D721Med (cell line): Measurements from ENCODE around the gene SULT1A1.
"Not testable (repeated sequence)": the region's sequence is repeated elsewhere in the genome, so short reads cannot be mapped to it uniquely, and the experiment has no call there.

Experiments
- DNase-seq: peaks from one replicate; pipeline ENCODE4 v3.0.0; 2011; ENCODE audit warnings: low spot score; ENCODE audit not compliant: insufficient read length
- FAIRE-seq: peaks from 2 replicates; lab custom pipeline; 2011; peaks lifted over from hg19 to GRCh38; lab: Jason Lieb, UNC
- CTCF ChIP-seq: IDR thresholded peaks from 2 replicates; pipeline ENCODE4 v1.5.1; 2012; ENCODE audit warnings: mild to moderate bottlenecking, control low read depth; ENCODE audit not compliant: insufficient read depth; ENCODE audit errors: missing control alignments

SULT1A1 gene

GRCh38 chr16:28609631-28610594, at the start of gene SULT1A1:
Gene SULT1A1, minus strand, starts transcription at chr16:28610044. Its CDS starts 1,189 bp downstream, at chr16:28608855.
- no peak for FAIRE-seq
- TF ChIP-seq CTCF = no peak
- no peak for DNase-seq

- not testable (repeated sequence) for DNase-seq, FAIRE-seq
Observed at GRCh38 chr16:28639959-28640358, 30.1 kb upstream of the SULT1A1 start.

GRCh38 chr16:28638359-28638758, 28.5 kb upstream of the SULT1A1 start:
- FAIRE-seq, DNase-seq: not testable (repeated sequence)

- not testable (repeated sequence) for DNase-seq, FAIRE-seq
Observed at GRCh38 chr16:28637765-28638164, 27.9 kb upstream of the SULT1A1 start, which contains the start of gene NPIPB8. Gene NPIPB8, plus strand, starts transcription at chr16:28638065. Its CDS starts 296 bp downstream, at chr16:28638361.

- DNase-seq, FAIRE-seq: not testable (repeated sequence)
Observed at GRCh38 chr16:28636093-28636823, 26.4 kb upstream of the SULT1A1 start.

- FAIRE-seq, DNase-seq: not testable (repeated sequence)
Observed at GRCh38 chr16:28630905-28631304, 21.1 kb upstream of the SULT1A1 start.

GRCh38 chr16:28623172-28623711, 13.4 kb upstream of the SULT1A1 start:
- FAIRE-seq (no peak), DNase-seq (no peak)
- no peak for TF ChIP-seq CTCF

GRCh38 chr16:28622532-28623171, 12.8 kb upstream of the SULT1A1 start:
- DNase-seq, FAIRE-seq: not testable (repeated sequence)

- DNase-seq (no peak), FAIRE-seq (no peak)
- no peak for TF ChIP-seq CTCF
Observed at GRCh38 chr16:28621481-28622155, 11.8 kb upstream of the SULT1A1 start.

- not testable (repeated sequence) for FAIRE-seq, DNase-seq
Observed at GRCh38 chr16:28620316-28620715, 10.5 kb upstream of the SULT1A1 start.
